GF-D8 (cell line): ENCODE results near the gene RHNO1.

Source experiments
- DNase-seq: peaks from one replicate; lab custom pipeline; 2025; lab: John Stamatoyannopoulos, UW

The RHNO1 gene

GRCh38 chr12:2902272-2902880 lies 25.4 kb downstream of the RHNO1 start:
- DNase-seq: no peak

- no peak for DNase-seq
Measured at GRCh38 chr12:2904260-2904659, 27.2 kb downstream of the RHNO1 start.

GRCh38 chr12:2912216-2912575 lies 35.2 kb downstream of the RHNO1 start:
- no peak for DNase-seq

- no peak for DNase-seq
Measured at GRCh38 chr12:2919249-2919648, 42.2 kb downstream of the RHNO1 start.

GRCh38 chr12:2922329-2922728 lies 45.3 kb downstream of the RHNO1 start:
- no peak for DNase-seq

- DNase-seq: no peak
Measured at GRCh38 chr12:2923057-2923456, 46.0 kb downstream of the RHNO1 start.

- DNase-seq: no peak
Measured at GRCh38 chr12:2924019-2924418, 47.0 kb downstream of the RHNO1 start.

- no peak for DNase-seq
Measured at GRCh38 chr12:2925322-2925995, 48.4 kb downstream of the RHNO1 start.

- DNase-seq: no peak
Measured at GRCh38 chr12:2930865-2931264, 53.8 kb downstream of the RHNO1 start.

GRCh38 chr12:2933586-2933985 lies 56.6 kb downstream of the RHNO1 start:
- no peak for DNase-seq

- no peak for DNase-seq
Measured at GRCh38 chr12:2934371-2934770, 57.3 kb downstream of the RHNO1 start.

GRCh38 chr12:2936301-2936700 lies 59.3 kb downstream of the RHNO1 start:
- DNase-seq: no peak

GRCh38 chr12:2937500-2937899 lies 60.5 kb downstream of the RHNO1 start:
- DNase-seq: no peak
